Cardiac fibroblast (primary cell): ENCODE data around the gene UQCR11.

Source experiments
- DNase-seq, 2 donors: peaks; one replicate each; pipeline versions ENCODE4 v3.0.0 to v3.0.0-alpha.2; 2010; ENCODE audit warnings: low read depth in 2 of 2
- H3K4me3 ChIP-seq, 2 donors: replicated peaks in 1 of 2; 1 replicate in 1 of 2; 2 replicates in 1 of 2; pipeline ENCODE4 v1.5.1; 2011; ENCODE audit warnings: low read depth in 2 of 2, low read length in 2 of 2, mild to moderate bottlenecking in 2 of 2, moderate library complexity in 1 of 2
- CTCF ChIP-seq: IDR thresholded peaks from one replicate; pipeline ENCODE4 v1.5.1; 2011; ENCODE audit warnings: low read depth, mild to moderate bottlenecking, low read length, inconsistent platforms

Gene UQCR11

GRCh38 chr19:1610579-1610978, 5.3 kb upstream of the UQCR11 start:
- no peak for DNase-seq
- H3K4me3 ChIP-seq: no peak overlapping the region
- TF ChIP-seq CTCF: no peak

- H3K4me3 ChIP-seq: no peak overlapping the region
- no peak for TF ChIP-seq CTCF
These were observed 4.6 kb upstream of the UQCR11 start for GRCh38 chr19:1609680-1610474.

GRCh38 chr19:1609103-1609396, 3.8 kb upstream of the UQCR11 start:
- no peak for TF ChIP-seq CTCF
- no peak overlapping the region for H3K4me3 ChIP-seq
- DNase-seq: no peak

More at GRCh38 chr19:1609680-1610474, 4.6 kb upstream of the UQCR11 start:
- DNase-seq: no peak

GRCh38 chr19:1608359-1609102, 3.3 kb upstream of the UQCR11 start:
- no peak for DNase-seq
- no peak overlapping the region for H3K4me3 ChIP-seq
- TF ChIP-seq CTCF: no peak

GRCh38 chr19:1606138-1606651, 933 bp upstream of the UQCR11 start:
- DNase-seq: no peak

GRCh38 chr19:1602091-1602707, 3.1 kb downstream of the UQCR11 start:
- no peak for DNase-seq
- no peak overlapping the region for H3K4me3 ChIP-seq
- TF ChIP-seq CTCF: no peak

More at GRCh38 chr19:1606138-1606651, 933 bp upstream of the UQCR11 start:
- TF ChIP-seq CTCF: no peak
- peak overlapping the region; percentile 59 to 92 for H3K4me3 ChIP-seq
